ENCODE results near the gene CACNA1C.

CACNA1C gene

DNA sequence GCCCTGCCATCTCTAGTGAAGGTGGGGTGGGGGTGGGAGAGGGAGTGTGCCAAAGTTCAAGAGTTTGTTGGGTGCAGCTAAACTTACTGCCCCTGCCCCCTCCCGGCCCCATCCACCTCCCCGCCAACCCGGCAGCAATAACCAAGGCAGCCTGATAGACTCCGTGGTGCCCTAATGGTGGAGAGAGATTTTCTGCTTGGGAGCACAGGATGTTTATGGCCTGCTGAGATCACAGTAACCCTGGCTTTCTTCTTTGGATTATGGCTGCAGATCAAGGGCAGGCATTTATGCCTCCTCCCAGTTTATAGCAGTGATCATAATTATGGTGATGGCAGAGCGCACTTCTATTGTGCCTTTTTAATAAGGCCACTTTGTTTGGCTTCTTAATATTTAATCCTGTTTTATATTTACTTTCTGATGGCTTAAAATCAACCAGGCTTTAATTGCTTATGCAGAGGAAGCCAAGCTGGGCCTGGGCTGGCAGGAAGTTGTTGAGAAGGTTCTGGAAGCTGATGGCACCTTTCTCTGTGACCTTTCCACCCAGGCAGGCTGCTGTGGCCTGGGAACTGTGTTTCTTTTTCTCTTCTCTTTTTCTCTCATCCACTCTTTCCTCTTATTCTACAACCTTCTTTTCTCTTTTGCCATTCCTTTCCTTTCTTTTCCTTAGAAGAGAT lies 485.2 kb downstream of the CACNA1C start:
- DNase-seq (ENCODE audit: low read depth in 4 of 4, low spot score in 1 of 4), result no peak

DNA sequence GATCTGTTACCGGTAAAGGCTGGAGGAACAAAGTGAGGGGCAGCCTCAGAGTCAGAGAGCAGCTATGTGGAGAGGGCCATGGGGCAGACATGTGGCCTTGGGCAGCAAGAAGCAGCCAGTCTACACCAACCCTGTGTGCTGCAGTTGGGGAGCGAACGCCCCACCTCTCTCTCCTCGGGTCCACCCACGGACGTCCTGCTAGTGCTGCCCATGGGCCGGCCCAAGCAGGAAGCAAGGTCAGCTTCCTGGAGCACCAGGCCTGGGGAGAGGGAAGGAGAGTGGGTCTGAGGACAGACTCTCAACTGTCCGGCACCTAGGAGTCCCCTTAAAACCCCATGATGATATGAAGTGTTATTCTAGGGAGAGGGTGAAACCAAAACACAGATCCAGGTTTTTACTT lies 487.2 kb downstream of the CACNA1C start:
- no peak for DNase-seq (ENCODE audit: low read depth in 4 of 4, low spot score in 1 of 4)

DNA sequence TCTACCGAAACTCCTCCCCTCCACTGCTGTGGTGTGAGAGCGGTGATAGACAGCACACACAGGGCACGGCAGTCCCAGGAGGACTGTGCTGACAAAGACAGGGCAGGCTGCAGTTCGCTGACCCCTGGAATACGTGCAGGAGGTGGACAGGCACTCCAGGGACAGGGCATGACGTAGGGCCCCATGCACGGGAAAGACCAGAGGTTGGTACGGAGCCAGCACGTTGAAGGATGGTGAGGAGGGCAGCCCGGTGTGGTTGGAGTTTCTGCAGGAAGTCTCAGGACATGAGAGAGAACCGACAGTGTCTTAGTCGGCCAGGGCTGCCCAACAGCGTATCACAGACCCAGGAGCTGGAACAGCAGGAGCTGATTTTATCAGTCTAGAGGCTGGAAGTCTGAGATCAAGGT lies 487.8 kb downstream of the CACNA1C start:
- no peak for DNase-seq (ENCODE audit: low read depth in 4 of 4, low spot score in 1 of 4)

DNA sequence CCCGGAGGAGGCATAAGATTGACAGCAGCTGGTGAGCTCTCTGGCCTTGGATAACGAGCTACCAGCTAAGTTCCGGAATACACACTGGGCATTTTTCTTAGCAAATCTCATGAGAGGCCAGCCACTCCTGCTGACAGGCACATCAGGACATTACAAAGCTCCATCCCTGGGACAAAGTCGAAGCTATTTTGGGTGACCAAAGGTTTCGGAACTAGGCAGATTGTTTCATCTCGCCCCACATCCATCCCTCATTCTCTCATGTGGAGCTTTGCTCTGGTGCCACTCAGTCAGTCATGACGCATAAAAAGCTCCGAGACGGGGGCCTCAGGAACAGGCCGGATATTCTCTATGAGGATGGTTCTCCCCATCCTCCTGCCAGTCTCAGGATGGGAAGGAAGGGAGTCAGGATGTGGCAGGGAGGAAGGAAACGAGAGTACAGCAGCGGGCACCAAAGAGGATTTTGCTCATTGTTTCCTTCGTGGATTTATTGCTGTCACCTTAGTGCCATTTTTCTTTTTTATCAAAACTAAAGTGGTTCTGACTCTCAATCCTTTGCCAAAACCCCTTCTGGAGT lies 488.9 kb downstream of the CACNA1C start:
- DNase-seq (ENCODE audit: low read depth in 4 of 4, low spot score in 1 of 4), result no peak

DNA sequence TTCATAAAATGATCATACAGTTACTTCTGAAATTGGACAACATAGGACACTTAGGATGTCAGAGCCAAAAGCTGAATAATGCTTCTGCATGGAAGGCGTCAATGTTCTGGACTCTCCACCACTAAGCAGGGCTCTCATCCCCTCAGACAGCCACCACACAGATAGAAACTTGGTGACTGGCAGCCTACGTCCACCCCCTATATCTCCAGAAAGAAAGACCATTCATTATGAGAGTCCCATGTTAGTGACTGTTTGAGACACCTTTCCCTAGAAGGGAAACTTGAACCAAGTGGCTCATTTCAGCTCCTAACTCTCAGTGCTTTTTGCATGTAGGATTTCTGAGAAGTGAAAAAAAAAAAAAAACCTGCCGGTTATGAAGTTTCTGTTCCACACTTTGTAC lies 491.0 kb downstream of the CACNA1C start:
- no peak for DNase-seq (ENCODE audit: low read depth in 4 of 4, low spot score in 1 of 4)

DNA sequence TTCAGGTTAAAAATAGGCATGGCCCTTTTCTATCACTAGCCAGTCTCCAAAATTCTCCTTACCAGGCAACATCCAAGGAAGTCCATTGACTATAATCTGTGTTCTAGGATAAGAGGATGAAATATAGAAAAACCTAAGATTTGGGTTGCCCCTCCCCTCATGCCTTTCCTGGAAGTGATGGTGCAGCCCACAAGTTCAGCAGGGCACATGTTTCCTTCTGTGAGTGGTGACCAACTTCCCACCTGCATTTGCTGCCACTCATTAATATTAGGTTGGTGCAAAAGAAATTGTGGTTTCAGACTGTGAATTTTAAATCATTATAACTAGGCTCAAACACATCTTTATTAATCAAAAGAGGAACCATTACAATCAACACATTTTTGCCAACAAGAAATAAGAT lies 491.4 kb downstream of the CACNA1C start:
- no peak for DNase-seq (ENCODE audit: low read depth in 4 of 4, low spot score in 1 of 4)

DNA sequence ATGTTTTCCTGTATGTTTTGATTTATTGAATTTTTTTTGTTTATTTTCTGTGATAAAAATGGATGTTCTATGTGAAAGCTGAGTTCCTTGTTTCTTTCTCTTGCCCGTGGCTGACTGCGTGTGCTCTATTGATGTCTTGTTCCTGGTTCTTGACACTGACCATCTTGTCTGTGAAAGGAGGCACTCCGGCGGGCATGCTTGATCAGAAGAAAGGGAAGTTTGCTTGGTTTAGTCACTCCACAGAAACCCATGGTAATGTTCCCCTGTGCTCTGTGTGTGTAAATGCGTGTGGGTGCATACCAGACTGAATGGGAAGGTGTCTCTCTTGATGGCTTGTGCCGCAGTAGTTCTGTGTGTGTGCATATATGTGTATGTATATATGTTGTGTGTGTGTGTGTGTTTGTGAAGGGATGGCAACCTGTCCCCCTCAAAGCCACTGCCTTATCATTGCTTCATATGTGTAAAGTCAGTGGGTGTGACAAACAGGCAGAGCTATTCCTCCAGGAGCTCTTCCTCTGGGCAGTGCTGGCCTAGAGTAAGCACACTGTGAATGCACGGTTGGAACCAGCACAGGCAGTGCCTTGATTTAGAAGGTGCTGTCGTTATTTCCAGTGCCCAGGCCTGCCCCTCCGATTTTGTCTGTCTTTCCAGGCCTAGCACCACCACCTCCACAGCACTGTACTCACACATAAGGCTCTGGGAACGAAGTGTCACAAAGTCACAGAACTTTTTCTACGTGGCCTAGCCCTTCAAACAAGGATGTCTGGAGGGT lies 494.7 kb downstream of the CACNA1C start:
- no peak for DNase-seq (ENCODE audit: low read depth in 4 of 4, low spot score in 1 of 4)

DNA sequence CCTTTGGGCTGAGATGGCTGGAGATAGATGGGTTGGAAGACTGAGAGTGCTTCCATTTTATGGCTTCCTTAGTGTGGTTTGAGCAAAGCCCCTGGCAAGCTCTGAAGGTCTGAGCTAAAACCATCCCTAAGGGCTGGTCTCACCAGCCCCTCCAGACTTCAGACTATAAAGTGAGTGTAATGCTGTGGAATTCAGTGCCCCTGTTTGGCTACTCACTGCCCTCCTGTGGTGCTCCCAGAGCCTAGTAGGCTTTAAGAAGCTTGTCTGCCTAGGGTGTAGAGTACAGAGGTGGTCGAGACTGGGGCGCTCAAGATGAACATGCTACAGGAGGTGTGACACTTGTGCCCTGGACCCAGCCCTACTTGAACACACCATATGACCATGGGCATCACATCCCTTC lies 495.3 kb downstream of the CACNA1C start:
- DNase-seq (ENCODE audit: low read depth in 4 of 4, low spot score in 1 of 4), result no peak

DNA sequence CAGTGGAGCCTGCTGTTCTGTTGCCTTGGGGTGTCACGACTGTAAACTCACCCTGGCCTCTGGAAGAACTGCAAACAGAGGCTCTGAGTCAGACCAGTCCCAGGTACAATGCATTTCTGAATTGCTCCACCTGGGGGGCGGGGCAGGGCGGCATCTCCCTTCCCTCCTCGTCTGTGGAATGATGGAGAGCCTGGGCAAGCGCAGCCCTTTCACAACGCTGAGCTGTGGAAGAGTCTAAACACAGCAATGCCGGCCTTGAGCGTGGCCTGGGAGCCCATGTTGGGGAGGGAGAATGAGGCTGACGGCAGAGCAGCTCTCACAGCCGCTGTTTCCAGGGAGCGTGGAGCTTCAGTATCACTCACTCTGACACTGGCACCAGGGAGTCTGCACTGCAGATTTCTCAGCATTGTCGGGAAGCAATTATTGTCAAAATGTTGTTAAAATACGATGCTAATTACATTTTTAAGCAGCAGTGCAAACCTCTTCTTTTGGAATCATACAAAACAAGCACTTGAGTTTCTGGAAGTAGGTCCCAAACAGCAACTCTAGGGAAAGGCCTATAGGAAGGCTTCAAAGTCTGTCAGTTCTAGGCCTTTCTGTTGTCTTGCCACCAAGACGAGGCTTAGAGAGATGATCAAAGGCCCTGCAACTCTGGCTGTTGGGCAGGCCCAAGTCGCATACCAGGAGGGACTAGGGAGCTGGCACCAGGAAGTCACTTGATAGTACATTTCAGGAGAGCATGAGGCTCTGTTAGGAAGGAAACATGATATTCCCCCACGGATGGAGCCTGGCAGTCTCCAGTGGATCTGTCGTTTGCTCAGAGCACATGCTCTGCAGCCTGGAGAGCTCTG lies 498.0 kb downstream of the CACNA1C start:
- no peak for DNase-seq (ENCODE audit: low read depth in 4 of 4, low spot score in 1 of 4)

DNA sequence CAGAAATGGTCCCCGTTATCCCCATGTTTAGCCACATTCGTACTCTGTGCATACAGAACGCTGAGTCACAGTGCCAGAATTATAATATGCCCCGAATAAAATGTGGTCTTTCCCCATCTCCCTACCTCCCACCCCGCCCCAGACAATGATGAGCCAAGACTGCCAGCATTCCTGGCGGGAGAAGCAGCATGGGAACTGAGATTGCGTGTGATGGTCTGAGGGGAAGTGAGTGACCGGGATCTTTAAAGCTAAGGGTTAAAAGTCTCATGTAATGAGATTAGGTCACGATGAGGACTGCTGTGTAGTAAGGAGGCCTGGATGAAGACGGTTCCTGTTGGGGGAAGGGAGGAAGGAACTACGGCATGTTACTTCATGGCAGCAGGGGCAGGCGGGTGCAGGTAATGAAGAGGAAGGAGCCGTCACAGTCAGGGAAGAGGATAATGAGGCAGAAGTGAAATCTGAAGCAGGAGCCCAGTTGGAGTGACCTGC lies 498.7 kb downstream of the CACNA1C start:
- no peak for DNase-seq (ENCODE audit: low read depth in 4 of 4, low spot score in 1 of 4)

DNA sequence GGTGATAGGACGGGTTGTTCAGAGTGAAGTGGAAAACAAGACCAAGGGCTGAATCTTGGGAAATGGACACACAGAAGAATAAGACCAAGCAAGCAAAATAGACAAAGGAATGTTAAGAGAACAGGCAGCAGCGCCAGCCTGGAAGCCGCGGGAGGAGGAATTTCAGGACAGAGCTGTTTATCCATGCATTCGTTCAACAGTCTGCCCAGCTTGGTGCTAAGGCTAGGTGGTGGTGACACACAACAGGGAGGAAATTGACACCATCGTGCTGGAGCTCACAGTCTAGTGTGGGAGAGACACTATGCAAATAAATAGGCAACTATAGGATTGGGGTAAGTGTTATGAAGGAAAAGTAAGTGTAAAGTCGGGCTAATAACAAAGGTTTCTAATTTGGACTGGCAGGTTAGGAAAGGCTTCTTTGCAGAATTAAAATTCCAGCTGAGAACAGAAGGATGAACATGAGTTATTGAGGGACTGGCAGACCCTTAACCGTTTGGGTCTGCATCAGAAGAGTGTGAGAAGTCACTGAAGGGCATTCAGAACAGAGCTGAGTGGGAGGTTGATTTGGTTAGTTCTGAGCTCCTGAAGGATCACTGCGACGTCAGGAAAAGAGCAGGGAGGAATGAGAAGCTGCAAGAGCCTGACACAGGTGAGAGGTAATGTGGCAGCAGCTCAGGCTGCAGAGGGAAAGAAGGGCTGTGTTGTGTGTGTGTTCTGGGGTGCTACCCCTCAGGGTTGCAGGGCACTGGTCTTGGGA lies 499.4 kb downstream of the CACNA1C start:
- DNase-seq (ENCODE audit: low read depth in 4 of 4, low spot score in 1 of 4), result no peak

DNA sequence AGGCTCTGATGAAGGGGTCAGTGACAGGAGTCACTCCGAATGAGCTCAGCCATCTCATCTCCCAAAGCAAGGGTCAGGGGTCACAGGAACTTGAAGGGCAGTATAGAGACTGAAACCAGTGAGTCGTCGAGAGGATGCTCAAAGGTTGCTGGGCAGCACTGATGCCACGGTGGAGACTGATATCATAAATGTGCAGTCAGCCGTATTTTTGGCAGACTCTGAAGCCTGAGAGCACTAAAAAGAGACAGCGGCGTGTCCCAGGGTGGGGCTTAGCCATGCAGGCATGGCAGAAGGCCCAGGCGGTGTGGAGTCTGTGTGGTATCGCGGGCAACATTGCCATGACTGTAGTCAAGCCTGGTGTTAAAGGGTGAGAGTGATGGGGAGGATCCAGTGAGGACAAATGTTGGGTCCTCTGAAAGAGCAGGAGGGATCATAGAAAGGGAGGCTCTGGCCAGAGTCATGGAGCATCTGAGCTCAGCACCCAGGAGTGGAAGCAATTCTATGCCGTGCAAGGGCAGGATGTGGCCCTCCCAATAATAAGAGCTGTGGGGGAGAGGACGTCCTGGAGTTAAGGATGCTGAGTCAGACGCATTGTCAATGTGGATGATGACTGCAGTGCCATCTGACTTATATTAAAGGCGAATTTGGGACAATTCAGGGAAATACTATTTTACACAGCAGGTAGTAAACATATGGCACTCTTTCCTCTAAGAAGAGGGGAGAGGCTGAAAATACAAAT lies 500.8 kb downstream of the CACNA1C start:
- DNase-seq (ENCODE audit: low read depth in 4 of 4, low spot score in 1 of 4), result no peak

DNA sequence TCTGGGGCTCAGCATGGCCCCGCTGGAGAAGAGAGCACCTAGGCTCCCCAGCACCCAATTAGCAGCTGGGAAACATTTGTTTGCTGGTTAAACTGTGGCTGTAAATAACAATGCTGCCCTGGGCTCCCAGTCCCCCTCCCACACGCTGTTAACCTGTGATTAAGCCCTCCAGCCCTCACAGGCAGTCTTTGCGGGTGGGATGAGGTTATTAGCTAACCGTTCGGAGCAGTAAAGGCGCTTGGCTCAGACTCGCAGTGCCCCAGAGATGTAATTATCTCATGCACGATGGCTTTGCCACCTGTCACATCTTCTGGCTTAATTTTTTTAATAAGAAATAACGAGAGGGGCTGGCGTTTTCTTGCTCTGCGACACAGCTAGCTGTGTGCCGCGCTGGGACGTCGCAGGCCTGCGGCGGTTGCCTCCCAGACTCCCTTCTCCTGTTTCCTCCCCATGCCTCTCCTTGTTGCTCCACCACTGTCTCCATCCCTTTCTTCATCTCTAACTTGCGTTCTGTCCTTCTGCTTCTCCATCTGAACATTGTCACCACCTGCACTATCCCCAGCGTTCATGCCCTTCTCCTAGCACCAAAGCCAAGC lies 502.8 kb downstream of the CACNA1C start:
- no peak for DNase-seq (ENCODE audit: low read depth in 4 of 4, low spot score in 1 of 4)

DNA sequence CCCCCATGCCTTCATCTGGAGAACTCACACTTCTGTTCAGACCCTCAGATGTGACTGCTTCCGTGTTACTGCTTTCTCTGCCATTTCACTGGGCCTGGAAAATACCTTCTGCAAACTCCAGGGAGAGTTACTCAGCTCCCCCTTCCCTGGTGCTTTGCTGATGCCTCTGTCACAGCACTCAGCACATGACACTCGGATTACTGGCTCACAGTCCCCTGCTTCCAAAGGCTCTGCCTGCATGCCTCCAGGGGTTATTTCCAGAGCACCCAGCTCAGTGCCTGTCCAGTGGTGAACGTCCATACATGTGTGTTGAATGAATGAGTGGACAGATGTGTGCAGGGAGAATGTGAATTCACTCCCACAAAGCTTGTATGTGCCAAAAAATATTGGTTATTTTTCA lies 504.8 kb downstream of the CACNA1C start:
- no peak for DNase-seq (ENCODE audit: low read depth in 4 of 4, low spot score in 1 of 4)

DNA sequence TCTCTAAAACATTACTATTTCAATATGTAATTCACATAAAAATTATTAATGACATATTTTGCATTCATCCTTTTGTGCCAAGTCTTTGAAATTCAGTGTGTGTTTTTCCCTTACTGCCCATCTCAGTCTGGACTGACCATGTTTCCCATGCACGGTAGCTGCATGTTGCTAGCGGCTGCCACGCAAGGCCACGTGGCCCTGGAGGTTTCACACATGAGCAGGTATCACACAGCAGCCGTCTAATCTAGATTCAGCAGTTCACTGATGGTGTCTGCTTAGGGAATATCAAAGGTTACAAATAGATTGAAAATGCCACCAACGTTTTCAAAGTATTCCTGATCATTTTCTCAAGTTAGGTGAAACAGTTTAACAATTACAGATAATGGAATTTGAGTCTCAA lies 507.1 kb downstream of the CACNA1C start:
- DNase-seq (ENCODE audit: low read depth in 4 of 4, low spot score in 1 of 4), result no peak

DNA sequence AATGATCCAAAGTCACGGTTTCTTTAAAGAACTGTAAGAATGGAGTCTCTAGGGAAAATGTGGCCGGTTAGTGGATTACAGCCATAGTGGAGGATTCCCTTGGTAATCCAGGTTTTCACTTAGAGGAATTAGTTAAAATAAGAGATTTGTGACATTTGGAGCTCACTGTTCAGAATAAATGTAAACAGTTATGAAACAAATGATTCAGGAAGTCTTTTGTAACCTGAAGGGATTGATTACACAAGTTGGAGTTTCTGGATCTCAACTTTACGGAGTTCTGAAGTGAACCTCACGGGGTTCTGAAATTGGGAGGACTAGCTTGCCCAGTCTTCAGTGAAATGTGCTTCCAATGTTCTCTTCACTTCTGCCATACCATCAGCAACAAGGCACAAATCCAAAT lies 507.6 kb downstream of the CACNA1C start:
- no peak for DNase-seq (ENCODE audit: low read depth in 4 of 4, low spot score in 1 of 4)

DNA sequence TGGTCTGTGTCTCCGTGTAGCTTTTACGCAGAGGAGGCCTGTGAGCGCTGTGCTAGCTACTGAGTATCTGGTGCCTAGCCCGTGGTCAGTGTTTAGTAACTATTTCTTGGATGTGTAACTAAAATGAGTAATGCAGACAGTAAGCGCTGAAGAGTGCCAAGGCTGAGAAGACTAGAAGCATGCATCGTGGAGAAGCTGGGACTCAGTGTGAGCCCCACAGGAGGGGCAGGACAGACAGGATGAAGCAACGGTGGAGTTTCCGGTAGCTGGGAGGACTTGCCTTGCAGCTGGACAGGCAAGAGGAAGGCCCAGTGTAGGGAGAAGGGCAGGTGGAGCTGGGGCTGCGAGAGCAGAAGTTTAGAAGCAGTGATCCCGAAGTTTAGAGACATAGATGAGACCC lies 508.6 kb downstream of the CACNA1C start:
- no peak for DNase-seq (ENCODE audit: low read depth in 4 of 4, low spot score in 1 of 4)

DNA sequence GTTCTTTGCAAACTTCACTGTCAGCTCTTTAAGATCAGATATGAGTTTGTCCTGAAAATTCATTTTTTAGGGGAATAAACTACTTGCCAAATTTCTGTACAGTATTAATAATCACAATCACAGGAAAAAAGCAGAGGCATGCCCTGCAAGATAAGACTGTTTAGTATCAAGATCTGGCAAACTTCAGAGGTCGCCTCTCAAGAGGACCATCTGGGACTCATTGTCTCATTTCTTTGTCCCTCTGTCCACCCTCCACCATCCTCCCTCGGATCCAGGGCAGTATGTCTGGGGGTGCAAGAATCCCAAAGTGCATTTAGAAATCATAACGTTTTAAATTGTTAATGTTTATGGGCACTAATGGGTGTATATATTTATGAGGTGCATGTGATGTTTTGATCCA lies 509.6 kb downstream of the CACNA1C start:
- no peak for DNase-seq (ENCODE audit: low read depth in 4 of 4, low spot score in 1 of 4)

DNA sequence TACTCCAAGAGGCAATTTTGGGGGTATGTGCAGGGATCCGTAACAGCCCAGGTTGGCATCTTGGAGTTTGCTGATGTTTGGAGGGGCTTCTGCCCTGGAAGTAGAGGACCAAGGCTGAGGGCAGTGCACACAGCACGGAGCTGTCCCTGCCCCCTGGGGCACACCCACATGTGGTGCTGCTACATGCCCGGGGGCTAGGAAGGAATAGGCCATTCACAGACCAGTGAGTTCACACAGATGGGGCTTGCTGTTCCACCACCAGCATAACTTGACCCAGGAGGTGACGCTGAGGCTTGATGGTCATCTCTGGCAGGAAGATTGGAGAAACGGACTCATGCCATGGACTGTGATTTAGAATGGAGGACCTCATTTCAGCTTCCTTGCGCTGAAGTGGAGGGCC lies 510.9 kb downstream of the CACNA1C start:
- no peak for DNase-seq (ENCODE audit: low read depth in 4 of 4, low spot score in 1 of 4)

DNA sequence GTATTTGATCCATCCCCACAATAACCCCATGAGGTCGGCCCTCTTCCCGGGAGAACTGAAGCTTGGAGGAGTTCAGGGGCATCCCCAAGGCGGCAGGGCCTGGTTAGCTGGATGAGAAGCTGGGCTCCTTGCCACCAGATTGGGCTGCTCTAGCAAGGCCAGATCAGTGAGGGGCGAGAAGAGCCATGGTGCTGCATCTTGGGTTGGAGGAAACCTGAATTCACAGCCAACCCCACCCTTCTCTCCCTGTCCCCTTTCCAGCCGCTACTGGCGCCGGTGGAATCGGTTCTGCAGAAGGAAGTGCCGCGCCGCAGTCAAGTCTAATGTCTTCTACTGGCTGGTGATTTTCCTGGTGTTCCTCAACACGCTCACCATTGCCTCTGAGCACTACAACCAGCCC lies 513.4 kb downstream of the CACNA1C start:
- DNase-seq (ENCODE audit: low read depth in 4 of 4, low spot score in 1 of 4), result no peak

Measured in stimulated activated CD4-positive, alpha-beta T cell treated with anti-CD3 and anti-CD28 coated beads, Interleukin-1b, Interleukin-23, amount 100 ng/mL, for 24 hours (primary cell).